Neural progenitor cell (in vitro differentiated cells): ENCODE measurements around the gene CSHL1.
"Not testable (repeated sequence)": the region's sequence is repeated elsewhere in the genome, so short reads cannot be mapped to it uniquely, and the experiment has no call there.

ENCODE experiments used
- EZH2 ChIP-seq: fragments of 200-600 bp; sonication (generic); IDR thresholded peaks from 2 replicates; pipeline ENCODE4 v1.6.1; 2017; ENCODE audit warnings: antibody characterized with exemption, mild to moderate bottlenecking, moderate library complexity
- EZH2phosphoT487 ChIP-seq: fragments of 200-600 bp; sonication (generic); IDR thresholded peaks from 2 replicates; pipeline ENCODE4 v1.6.1; 2017; ENCODE audit warnings: antibody characterized with exemption
- TF ChIP-seq, protein P1 (sequence below): fragments of 200-600 bp; sonication (generic); IDR thresholded peaks from 2 replicates; pipeline ENCODE4 v1.5.1; 2017; ENCODE audit warnings: antibody characterized with exemption, mild to moderate bottlenecking

DNA sequence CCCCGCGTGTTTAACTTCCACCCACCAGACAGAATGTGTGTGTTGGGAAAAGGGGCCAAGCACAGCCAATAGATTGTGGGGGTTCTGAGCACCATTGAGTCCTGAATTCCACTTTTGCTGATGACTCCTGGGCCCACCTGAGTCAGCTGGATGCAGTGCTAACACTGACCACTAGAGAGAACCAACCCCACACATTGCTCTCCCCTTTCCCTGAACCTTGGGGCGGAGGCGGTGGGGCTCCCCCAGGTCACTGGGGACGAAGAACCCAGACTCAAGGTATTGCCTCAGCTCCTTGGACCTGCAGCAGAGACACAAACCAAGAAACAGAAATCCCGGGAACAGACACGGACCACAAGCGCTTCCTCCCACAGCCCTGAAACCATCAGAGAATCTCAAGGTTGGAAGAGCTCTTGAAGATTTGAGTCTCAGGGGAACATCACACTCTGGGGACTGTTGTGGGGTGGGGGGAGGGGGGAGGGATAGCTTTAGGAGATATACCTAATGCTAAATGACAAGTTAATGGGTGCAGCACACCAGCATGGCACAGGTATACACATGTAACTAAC lies 36.9 kb downstream of the CSHL1 start:
- TF ChIP-seq, protein P1, sequence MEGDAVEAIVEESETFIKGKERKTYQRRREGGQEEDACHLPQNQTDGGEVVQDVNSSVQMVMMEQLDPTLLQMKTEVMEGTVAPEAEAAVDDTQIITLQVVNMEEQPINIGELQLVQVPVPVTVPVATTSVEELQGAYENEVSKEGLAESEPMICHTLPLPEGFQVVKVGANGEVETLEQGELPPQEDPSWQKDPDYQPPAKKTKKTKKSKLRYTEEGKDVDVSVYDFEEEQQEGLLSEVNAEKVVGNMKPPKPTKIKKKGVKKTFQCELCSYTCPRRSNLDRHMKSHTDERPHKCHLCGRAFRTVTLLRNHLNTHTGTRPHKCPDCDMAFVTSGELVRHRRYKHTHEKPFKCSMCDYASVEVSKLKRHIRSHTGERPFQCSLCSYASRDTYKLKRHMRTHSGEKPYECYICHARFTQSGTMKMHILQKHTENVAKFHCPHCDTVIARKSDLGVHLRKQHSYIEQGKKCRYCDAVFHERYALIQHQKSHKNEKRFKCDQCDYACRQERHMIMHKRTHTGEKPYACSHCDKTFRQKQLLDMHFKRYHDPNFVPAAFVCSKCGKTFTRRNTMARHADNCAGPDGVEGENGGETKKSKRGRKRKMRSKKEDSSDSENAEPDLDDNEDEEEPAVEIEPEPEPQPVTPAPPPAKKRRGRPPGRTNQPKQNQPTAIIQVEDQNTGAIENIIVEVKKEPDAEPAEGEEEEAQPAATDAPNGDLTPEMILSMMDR, result not testable (repeated sequence)
- not testable (repeated sequence) for TF ChIP-seq EZH2phosphoT487, EZH2
